Smooth muscle cell (in vitro differentiated cells): ENCODE measurements around the gene AQP2. TPM values are rescaled to one million over a fixed set of nuclear protein-coding genes. Genes with fewer than 3 reads are reported as not detected.

Experiments used
- DNase-seq: peaks from one replicate; lab custom pipeline; 2025; ENCODE audit not compliant: unreplicated experiment; lab: John Stamatoyannopoulos, UW
- H2AFZ ChIP-seq: fragments of 200-600 bp; sonication (generic); 2 replicates; pipeline ENCODE4 v1.6.0; 2016; ENCODE audit warnings: antibody characterized with exemption, low read depth, mild to moderate bottlenecking
- H3F3A ChIP-seq: fragments of 200-600 bp; sonication (generic); 2 replicates; pipeline ENCODE4 v1.6.0; 2017; ENCODE audit warnings: antibody characterized with exemption, low read depth
- H3K27ac ChIP-seq: fragments of 200-600 bp; sonication (generic); 2 replicates; pipeline ENCODE4 v1.5.1; 2016; ENCODE audit warnings: low read depth, mild to moderate bottlenecking
- H3K27me3 ChIP-seq: fragments of 200-600 bp; sonication (generic); 2 replicates; pipeline ENCODE4 v1.6.1; 2016; ENCODE audit warnings: low read depth, mild to moderate bottlenecking
- H3K36me3 ChIP-seq: fragments of 200-600 bp; sonication (generic); 2 replicates; pipeline ENCODE4 v1.5.1; 2016; ENCODE audit warnings: low read depth
- H3K4me1 ChIP-seq: fragments of 200-600 bp; sonication (generic); 2 replicates; pipeline ENCODE4 v1.5.1; 2016; ENCODE audit warnings: low read depth
- H3K4me2 ChIP-seq: fragments of 200-600 bp; sonication (generic); 2 replicates; pipeline ENCODE4 v1.6.0; 2016; ENCODE audit warnings: mild to moderate bottlenecking
- H3K4me3 ChIP-seq: fragments of 200-600 bp; sonication (generic); 2 replicates; pipeline ENCODE4 v1.5.1; 2016; ENCODE audit warnings: mild to moderate bottlenecking
- H3K79me2 ChIP-seq: fragments of 200-600 bp; sonication (generic); 2 replicates; pipeline ENCODE4 v1.6.0; 2016; ENCODE audit warnings: low read depth, mild to moderate bottlenecking
- H3K9ac ChIP-seq: fragments of 200-600 bp; sonication (generic); 2 replicates; pipeline ENCODE4 v1.6.0; 2016; ENCODE audit warnings: low read depth
- H3K9me3 ChIP-seq: fragments of 200-600 bp; sonication (generic); replicated peaks from 2 replicates; pipeline ENCODE4 v1.5.1; 2016; ENCODE audit warnings: low read depth
- H4K20me1 ChIP-seq: fragments of 200-600 bp; sonication (generic); 2 replicates; pipeline ENCODE4 v1.6.0; 2016; ENCODE audit warnings: low read depth
- WGBS: methylation state at CpG from one replicate; pipeline ENCODE4 v1.1.7; 2016; ENCODE audit warnings: low lambda C conversion rate; 5-methylcytosine and 5-hydroxymethylcytosine counted together
- polyA plus RNA-seq: library from polyadenylated mRNA; unstranded; fragments of >200 nt; fragmentation: Nextera tagmentation; extraction: Ambion mirVana; gene quantifications from 2 replicates; pipeline ENCODE4 v1.2.1, GENCODE V29; 2016
- total RNA-seq: library from RNA; depleted of rRNA; stranded (reverse); fragments of >200 nt; gene quantifications from 2 replicates; pipeline ENCODE4 v1.2.3, GENCODE V29; 2014
- TF ChIP-seq, protein P1 (sequence below): fragments of 200-600 bp; sonication (generic); IDR thresholded peaks from 2 replicates; pipeline ENCODE4 v1.5.1; 2017; ENCODE audit warnings: borderline replicate concordance, mild to moderate bottlenecking, antibody characterized with exemption; ENCODE audit not compliant: insufficient read depth, poor library complexity, severe bottlenecking

AQP2 gene
- total and polyA plus RNA-seq, 2 experiments from 2014 or later: 0.13 to 0.14 TPM

DNA sequence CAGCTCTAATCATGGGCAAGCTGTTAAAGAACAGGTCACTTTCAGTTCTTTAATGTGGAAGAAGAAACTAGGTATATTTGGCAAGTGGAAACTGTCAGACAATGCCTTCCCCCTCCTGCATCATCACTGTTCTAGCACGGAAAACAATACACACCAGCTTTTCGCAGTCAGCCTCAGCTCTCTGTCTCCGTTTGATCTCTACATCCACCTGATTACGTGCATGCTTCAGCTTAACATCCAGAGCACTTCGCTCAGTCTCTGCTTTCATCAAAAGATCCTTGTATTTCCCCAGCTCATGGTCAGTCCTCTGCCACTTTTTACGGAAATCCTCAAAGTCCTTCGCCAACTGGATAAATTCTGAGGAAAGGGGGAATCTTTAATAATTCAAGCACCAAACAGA, 55.7 kb downstream of the AQP2 start:
- 97% methylated on average over 7 of the region's 7 CpGs for WGBS
- Histone ChIP-seq H4K20me1 (no peaks in the 10 kb centered on the region), H3K4me2 (no peak overlapping the region)

DNA sequence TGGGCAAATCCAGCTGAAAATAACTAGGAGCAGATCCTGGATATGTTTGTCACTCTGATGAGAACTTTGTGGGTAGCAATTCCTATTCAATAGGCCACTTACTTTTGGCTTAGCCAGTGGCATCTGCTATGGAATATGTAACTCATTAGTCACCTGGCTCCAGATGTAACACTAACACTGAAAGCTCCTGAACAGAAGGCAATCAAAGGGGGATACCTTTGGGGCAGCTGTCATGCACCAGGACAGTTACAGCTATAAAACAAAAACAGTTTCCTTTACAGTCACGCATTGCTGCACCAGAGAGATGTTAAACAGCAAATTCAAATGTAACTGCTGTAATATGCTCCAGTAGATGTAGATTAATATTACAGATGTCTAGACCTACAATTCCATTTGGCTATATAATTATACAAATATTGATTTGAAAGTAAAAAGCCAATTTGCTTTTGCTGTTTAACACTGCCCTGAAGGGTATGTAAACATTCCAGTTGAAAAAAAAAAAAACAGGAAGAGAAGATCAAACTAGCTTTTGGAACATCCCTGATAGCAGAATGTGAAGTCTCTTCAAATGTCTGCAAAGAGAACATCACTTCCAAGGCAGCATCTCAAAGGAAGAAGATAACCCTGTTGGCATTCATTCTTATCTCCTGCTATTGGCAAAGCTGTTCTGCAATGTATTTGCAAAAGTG, 56.4 kb downstream of the AQP2 start:
- no peak overlapping the region for H3K4me3 ChIP-seq
- 94% methylated on average over 1 of the region's 1 CpG for WGBS
- no peaks in the 10 kb centered on the region for H3K9me3 ChIP-seq
- no peaks in the 10 kb centered on the region for H3K79me2 ChIP-seq
- no peak overlapping the region for H3K4me2 ChIP-seq
- no peaks in the 10 kb centered on the region for H3K27me3 ChIP-seq
- no peaks in the 10 kb centered on the region for H3F3A ChIP-seq
- H3K9ac ChIP-seq: no peak overlapping the region
- DNase-seq: no peak
- H2AFZ ChIP-seq: no peak overlapping the region
- TF ChIP-seq, protein P1, sequence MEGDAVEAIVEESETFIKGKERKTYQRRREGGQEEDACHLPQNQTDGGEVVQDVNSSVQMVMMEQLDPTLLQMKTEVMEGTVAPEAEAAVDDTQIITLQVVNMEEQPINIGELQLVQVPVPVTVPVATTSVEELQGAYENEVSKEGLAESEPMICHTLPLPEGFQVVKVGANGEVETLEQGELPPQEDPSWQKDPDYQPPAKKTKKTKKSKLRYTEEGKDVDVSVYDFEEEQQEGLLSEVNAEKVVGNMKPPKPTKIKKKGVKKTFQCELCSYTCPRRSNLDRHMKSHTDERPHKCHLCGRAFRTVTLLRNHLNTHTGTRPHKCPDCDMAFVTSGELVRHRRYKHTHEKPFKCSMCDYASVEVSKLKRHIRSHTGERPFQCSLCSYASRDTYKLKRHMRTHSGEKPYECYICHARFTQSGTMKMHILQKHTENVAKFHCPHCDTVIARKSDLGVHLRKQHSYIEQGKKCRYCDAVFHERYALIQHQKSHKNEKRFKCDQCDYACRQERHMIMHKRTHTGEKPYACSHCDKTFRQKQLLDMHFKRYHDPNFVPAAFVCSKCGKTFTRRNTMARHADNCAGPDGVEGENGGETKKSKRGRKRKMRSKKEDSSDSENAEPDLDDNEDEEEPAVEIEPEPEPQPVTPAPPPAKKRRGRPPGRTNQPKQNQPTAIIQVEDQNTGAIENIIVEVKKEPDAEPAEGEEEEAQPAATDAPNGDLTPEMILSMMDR: no peak
- H3K4me1 ChIP-seq: no peaks in the 10 kb centered on the region
- H3K36me3 ChIP-seq: no peaks in the 10 kb centered on the region
- H4K20me1 ChIP-seq: no peaks in the 10 kb centered on the region
- no peak overlapping the region for H3K27ac ChIP-seq

More for the DNA sequence above, 55.7 kb downstream of the AQP2 start:
- Histone ChIP-seq H3F3A (no peaks in the 10 kb centered on the region), H3K27me3 (no peaks in the 10 kb centered on the region), H3K36me3 (no peaks in the 10 kb centered on the region), H3K9ac (no peak overlapping the region), H2AFZ (no peak overlapping the region), H3K9me3 (no peaks in the 10 kb centered on the region), H3K27ac (no peak overlapping the region), H3K4me3 (no peak overlapping the region), H3K4me1 (no peaks in the 10 kb centered on the region), H3K79me2 (no peaks in the 10 kb centered on the region)
- TF ChIP-seq, protein P1: no peak
- no peak for DNase-seq

Other genes with a start within 250 kb of the AQP2 start
- gene FMNL3, start 243.3 kb upstream of the AQP2 start, total RNA-seq: 18.3 and 20.8 TPM in 2 replicates
- gene FMNL3, start 243.3 kb upstream of the AQP2 start, polyA plus RNA-seq: 19.7 and 21.7 TPM in 2 replicates
- gene TMBIM6, start 209.2 kb upstream of the AQP2 start, total RNA-seq: 677 and 679 TPM in 2 replicates
- gene TMBIM6, start 209.2 kb upstream of the AQP2 start, polyA plus RNA-seq: 611 and 663 TPM in 2 replicates
- gene NCKAP5L, start 122.3 kb upstream of the AQP2 start, total RNA-seq: 20.5 and 24.1 TPM in 2 replicates
- gene NCKAP5L, start 122.3 kb upstream of the AQP2 start, polyA plus RNA-seq: 29.4 and 31.7 TPM in 2 replicates
- 2.5 and 3.4 TPM in 2 replicates for gene BCDIN3D, start 107.6 kb upstream of the AQP2 start, total RNA-seq
- 2.9 and 3.8 TPM in 2 replicates for gene BCDIN3D, start 107.6 kb upstream of the AQP2 start, polyA plus RNA-seq
- 0.04 and 0.67 TPM in 2 replicates for gene FAIM2, start 46.8 kb upstream of the AQP2 start, total RNA-seq
- 1.2 and 1.6 TPM in 2 replicates for gene FAIM2, start 46.8 kb upstream of the AQP2 start, polyA plus RNA-seq
- gene AQP5, start 11.1 kb downstream of the AQP2 start, total RNA-seq: not detected in 2 replicates
- gene AQP5, start 11.1 kb downstream of the AQP2 start, polyA plus RNA-seq: 1.5 TPM in 1 of 2 replicates, not detected in the other
- not detected in 2 replicates for gene AQP6, start 22.2 kb downstream of the AQP2 start, total RNA-seq
- gene AQP6, start 22.2 kb downstream of the AQP2 start, polyA plus RNA-seq: not detected in 2 replicates
- gene RACGAP1, start 74.8 kb downstream of the AQP2 start, total RNA-seq: 18.3 and 52.3 TPM in 2 replicates
- 11.4 and 13.7 TPM in 2 replicates for gene RACGAP1, start 74.8 kb downstream of the AQP2 start, polyA plus RNA-seq
- gene ASIC1, start 106.9 kb downstream of the AQP2 start, total RNA-seq: 0.36 and 0.45 TPM in 2 replicates
- gene ASIC1, start 106.9 kb downstream of the AQP2 start, polyA plus RNA-seq: 0.69 and 1.5 TPM in 2 replicates
- gene SMARCD1, start 134.6 kb downstream of the AQP2 start, total RNA-seq: 39.6 and 47.8 TPM in 2 replicates
- 24.1 and 28.3 TPM in 2 replicates for gene SMARCD1, start 134.6 kb downstream of the AQP2 start, polyA plus RNA-seq
- gene GPD1, start 153.3 kb downstream of the AQP2 start, total RNA-seq: not detected in 2 replicates
- 0.24 TPM in 1 of 2 replicates, not detected in the other for gene GPD1, start 153.3 kb downstream of the AQP2 start, polyA plus RNA-seq
- gene COX14, start 161.5 kb downstream of the AQP2 start, total RNA-seq: 14.7 and 18.6 TPM in 2 replicates
- 67.9 and 71.3 TPM in 2 replicates for gene COX14, start 161.5 kb downstream of the AQP2 start, polyA plus RNA-seq
- gene CERS5, start 216.6 kb downstream of the AQP2 start, total RNA-seq: 53.5 and 58.1 TPM in 2 replicates
- gene CERS5, start 216.6 kb downstream of the AQP2 start, polyA plus RNA-seq: 95.7 and 102 TPM in 2 replicates